ENCODE results near the gene MPL.

- no peak for TF ChIP-seq SRY (CRISPR knock-in tag; IDR thresholded peaks at IDR 0.05)
- no peak for TF ChIP-seq HOMEZ (CRISPR knock-in tag; IDR thresholded peaks at IDR 0.05; ENCODE audit: low read depth)
- no peak for TF ChIP-seq TARDBP (CRISPR knock-in tag; IDR thresholded peaks at IDR 0.05)
- no peak for TF ChIP-seq TBP (CRISPR knock-in tag; IDR thresholded peaks at IDR 0.05)
- TF ChIP-seq WIZ (CRISPR knock-in tag; IDR thresholded peaks at IDR 0.05), result no peak
Measured at GRCh38 chr1:43296207-43296606, 41.4 kb upstream of the MPL start.

Measured in HepG2 (cell line).